DMS 273 (cell line): Measurements from ENCODE around the gene RING1.
A peak's percentile ranks its signal among the peaks of the same experiment; 100 is the strongest.

ENCODE experiments used
- DNase-seq: peaks from one replicate; lab custom pipeline; 2025; ENCODE audit not compliant: unreplicated experiment; lab: John Stamatoyannopoulos, UW

RING1 gene

GRCh38 chr6:33192105-33192646 is 16.1 kb upstream of the RING1 start, which contains the start of gene COL11A2:
Gene COL11A2, minus strand, starts transcription at chr6:33192467. Its CDS starts 227 bp downstream, at chr6:33192240.
- DNase-seq: peak; percentile 30

DNA sequence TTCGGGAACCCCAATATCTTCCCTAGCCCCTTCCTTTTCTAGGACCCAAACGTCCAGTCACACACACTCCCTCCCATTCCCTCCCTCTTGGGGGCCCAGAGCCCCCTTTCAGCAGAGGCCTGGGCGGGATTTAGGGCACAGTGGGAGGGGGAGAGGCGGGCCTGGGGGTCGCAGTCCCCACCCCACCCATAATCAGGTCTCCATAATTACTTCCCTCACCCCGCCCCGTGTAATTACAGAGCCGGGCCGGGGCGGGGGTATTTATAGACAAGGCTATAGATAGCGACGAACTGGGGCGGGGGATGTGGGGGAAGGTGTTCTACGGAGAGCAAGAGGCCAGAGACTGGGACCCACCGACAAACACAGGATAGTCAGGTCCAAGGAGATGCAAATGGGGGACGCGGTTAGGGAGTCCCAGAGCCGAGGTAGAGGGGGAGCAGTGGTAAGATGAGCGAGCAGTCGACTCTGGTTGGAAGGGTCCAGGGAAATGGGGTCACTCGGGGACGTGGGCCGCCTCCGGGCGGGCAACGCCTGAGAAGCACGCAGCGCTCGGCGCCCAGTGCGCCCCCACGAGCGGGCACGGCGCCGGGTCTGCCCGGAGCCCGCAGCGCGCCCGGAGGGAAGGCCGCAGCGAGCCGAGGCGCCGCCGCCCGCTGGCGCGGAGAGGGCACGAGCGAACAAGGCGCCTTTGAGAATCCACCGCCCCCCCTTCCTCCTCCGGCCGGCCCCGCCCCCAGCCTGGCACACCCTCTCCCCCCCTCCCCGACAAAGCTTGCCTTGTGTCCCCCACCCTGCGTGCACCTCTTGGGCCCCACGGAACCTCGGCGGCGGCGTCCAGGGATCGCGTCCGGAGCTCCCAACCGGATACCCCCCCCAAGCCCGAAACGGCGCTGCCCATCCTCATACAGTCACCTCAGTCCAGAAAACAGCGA is 15.4 kb upstream of the RING1 start:
- DNase-seq: peak; percentile 58

GRCh38 chr6:33193619-33194018 is 14.7 kb upstream of the RING1 start:
- no peak for DNase-seq

DNA sequence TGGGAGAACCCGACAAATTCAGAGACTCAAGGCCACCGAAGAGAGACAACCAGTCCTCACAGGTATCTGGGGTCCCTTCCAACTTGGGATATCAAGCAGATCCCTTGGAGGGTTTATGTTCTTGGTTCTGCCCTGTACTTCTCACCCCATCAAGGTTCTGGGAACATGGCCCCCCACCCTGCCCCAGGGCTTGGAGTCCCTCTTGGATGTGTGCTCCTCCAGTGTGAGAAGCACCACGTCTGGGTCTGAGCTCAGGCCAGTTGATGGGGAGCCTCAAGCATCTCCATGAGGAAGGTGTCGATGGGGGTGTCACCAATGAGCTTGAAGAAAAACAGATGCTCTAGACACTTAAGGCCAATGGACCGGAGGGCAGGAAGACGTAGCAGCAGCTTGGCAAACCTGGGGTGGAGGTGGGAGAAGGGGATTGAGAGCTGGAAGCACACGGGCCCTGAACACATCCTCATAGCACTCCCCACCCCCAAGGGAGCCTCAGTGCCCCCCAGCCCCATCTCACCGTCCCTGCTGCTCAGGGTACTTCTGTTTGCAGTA is 13.8 kb upstream of the RING1 start:
- peak; percentile 24 for DNase-seq

DNA sequence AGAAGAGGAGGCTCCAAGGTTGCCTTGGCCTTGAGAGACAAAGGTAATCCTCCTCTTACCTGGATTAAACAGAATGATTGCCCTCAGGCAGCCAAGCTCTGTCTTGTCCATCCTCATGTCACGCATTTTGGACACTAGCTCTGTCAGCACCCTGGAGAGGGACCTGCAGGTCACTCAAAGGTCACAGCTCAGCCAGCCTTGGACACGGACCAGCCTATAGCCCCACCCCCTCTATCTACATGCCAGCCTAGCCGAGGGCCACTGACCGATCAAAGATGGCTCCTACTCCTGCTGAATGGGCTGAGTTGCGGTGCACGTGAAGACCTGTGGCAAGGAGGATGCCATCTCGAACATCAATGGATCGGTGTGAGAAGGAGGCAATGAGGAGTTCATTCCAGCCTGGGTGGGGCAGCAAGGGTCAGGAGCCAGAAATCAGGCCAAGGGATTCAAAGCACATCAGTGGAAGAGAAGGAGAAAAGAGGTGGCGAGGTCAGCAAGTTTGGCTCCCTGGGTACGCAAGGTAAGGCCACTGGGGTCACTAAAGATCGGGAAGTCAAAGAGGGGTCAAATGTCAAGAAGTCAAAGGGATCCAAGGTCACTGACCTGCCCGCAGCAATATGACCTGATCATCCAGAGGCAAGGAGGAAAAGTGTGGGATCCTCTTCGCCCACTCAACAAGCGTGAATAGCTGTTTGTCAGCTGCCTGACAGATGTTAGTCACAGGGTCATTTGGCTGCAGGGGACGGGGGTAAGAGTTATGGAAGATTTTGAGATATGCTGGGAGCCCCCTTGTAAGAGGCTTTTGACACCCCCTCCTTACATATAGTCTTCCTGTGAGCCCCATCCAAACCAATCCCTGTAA is 12.8 kb upstream of the RING1 start:
- no peak for DNase-seq

GRCh38 chr6:33197431-33198048 is 10.8 kb upstream of the RING1 start:
- peak; percentile 82 for DNase-seq

GRCh38 chr6:33198159-33198852 is 10.0 kb upstream of the RING1 start:
- DNase-seq: no peak

- DNase-seq: no peak
Measured at GRCh38 chr6:33198853-33199436, 9.4 kb upstream of the RING1 start.

GRCh38 chr6:33199687-33200218 is 8.5 kb upstream of the RING1 start:
- DNase-seq: peak; percentile 89

DNA sequence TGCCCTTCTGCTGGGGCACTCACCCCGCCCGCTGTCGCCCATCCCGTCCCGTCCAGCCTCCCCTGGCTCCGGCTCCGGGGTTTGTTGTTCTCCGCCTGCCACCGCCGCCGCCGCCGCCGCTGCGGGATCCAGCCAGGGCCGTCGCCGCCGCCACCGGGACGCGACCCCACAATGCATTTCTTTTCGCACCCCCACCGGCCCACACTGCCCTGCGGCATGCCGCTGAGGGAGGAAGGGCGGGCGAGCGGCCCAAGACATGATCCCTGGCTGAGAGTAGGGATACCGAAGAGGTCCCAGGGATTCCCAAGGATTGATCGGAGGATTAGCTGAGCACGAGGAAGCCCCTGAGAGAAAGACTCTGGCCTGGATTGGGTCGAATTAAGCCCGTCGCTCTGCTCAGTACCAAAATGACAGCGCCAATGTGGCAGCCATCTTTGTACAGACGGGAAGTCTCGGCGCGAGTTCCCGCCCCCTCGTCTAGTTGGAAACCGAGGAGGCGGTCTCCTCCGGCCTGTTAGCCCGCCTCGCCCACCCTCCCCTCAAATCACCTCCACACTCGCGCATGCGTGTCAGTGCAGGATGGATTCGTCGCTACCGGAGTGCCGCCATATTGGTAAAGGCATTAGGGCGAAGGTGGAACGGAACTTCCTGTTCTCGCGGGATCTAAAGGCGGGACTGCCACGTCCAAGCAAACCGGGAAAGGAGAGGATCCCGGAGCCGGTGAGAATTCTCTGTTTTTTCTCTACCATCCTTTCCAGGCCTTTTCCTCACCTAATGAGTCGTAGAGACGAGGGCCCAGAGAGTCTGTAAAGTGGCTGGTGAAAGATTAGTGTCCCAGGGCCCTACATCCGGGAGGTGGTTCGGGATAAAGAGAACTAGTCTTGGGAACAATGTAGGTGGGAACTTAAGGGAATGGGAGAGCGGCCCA is 7.8 kb upstream of the RING1 start, which contains the start of the genes RXRB and SLC39A7:
Gene RXRB, minus strand, starts transcription at position 447 of the 928 bp plus-strand sequence. Its CDS starts 189 bp downstream, at position 258.
Gene SLC39A7, plus strand, starts transcription at position 649 of the 928 bp plus-strand sequence. CDS start 379 bp downstream, outside the sequence.
- peak; percentile 100 for DNase-seq

DNA sequence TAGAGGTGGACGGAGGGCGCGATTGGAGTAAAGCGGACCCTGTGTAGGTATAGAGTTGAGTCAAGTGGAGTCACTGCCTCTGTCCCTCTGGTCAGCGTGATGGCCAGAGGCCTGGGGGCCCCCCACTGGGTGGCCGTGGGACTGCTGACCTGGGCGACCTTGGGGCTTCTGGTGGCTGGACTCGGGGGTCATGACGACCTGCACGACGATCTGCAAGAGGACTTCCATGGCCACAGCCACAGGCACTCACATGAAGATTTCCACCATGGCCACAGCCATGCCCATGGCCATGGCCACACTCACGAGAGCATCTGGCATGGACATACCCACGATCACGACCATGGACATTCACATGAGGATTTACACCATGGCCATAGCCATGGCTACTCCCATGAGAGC is 7.2 kb upstream of the RING1 start:
- no peak for DNase-seq

DNA sequence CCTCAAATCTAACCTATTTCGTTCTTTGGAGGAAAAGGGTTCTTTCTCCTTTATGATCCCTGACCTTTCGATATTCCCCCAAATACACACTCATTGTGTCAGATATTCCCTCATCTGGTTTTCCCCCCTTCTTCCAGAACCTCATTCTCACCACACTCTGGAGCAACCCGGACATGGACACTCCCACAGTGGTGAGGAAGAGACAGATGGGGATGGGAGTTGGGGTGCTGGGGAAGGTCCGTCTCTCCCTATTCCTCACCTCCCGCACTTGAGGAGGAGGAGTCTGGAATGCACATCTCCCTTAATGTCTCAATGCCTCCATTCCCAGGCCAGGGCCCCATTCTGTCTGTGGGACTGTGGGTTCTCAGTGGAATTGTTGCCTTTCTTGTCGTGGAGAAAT is 6.4 kb upstream of the RING1 start:
- no peak for DNase-seq

GRCh38 chr6:33202799-33203198 is 5.5 kb upstream of the RING1 start:
- DNase-seq: no peak

DNA sequence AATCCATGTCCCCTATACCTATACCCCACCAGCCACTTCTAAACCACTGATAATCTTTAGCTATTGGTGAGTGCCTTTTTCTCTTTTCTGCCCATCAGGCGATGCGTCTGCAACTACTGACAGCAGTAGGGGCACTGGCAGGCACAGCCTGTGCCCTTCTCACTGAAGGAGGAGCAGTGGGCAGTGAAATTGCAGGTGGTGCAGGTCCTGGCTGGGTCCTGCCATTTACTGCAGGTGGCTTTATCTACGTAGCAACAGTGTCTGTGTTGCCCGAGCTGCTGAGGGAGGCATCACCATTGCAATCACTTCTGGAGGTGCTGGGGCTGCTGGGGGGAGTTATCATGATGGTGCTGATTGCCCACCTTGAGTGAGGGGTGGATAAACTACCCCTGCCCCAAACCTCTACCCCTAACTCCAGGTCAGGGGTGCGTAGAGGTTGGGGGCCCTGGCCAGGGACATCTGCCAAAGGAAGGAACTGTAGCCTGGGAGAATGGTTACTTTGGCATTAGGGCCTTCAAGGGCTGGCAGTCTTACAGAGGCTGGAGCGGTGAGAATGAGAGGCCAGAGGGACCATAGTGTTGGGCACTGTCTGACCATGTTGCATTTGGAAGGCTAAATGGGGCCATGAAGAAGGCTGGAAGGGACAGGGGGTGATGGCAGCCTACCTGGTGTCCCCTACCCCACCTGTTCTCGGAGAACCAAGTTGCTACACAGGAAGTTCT is 4.7 kb upstream of the RING1 start:
- no peak for DNase-seq

GRCh38 chr6:33204165-33204414 is 4.2 kb upstream of the RING1 start:
- DNase-seq: no peak

GRCh38 chr6:33204415-33205190 is 3.7 kb upstream of the RING1 start, which contains the start of gene HSD17B8:
Gene HSD17B8, plus strand, starts transcription at chr6:33204655. Its CDS starts 14 bp downstream, at chr6:33204669.
- peak; percentile 98 for DNase-seq
